MM.1S (cell line): ENCODE measurements around the gene PRKRIP1.

Experiments
- DNase-seq: peaks from one replicate; pipeline ENCODE4 v3.0.0-alpha.2; 2015
- H2AFZ ChIP-seq: fragments of 300-600 bp; sonication (generic); 2 replicates; pipeline ENCODE4 v1.6.0; 2016; ENCODE audit warnings: antibody characterized with exemption, low read length
- H3F3A ChIP-seq: fragments of 300-600 bp; sonication (generic); 2 replicates; pipeline ENCODE4 v1.6.1; 2016; ENCODE audit warnings: mild to moderate bottlenecking, antibody characterized with exemption, low read length, moderate library complexity, mixed read lengths; ENCODE audit not compliant: insufficient read depth
- H3K27ac ChIP-seq: fragments of 300-600 bp; sonication (generic); 2 replicates; pipeline ENCODE4 v1.5.1; 2016; ENCODE audit warnings: mild to moderate bottlenecking, low read length
- H3K27me3 ChIP-seq: fragments of 300-600 bp; sonication (generic); replicated peaks from 2 replicates; pipeline ENCODE4 v1.6.0; 2016; ENCODE audit warnings: low read length; ENCODE audit not compliant: insufficient read depth
- H3K36me3 ChIP-seq: fragments of 300-600 bp; sonication (generic); replicated peaks from 2 replicates; pipeline ENCODE4 v1.6.1; 2016; ENCODE audit warnings: mild to moderate bottlenecking, low read length, mixed read lengths; ENCODE audit not compliant: insufficient read depth
- H3K4me1 ChIP-seq: fragments of 300-600 bp; sonication (generic); 2 replicates; pipeline ENCODE4 v1.6.1; 2016; ENCODE audit warnings: low read length, mixed read lengths
- H3K4me2 ChIP-seq: fragments of 300-600 bp; sonication (generic); 2 replicates; pipeline ENCODE4 v1.6.0; 2016; ENCODE audit warnings: low read depth, low read length
- H3K4me3 ChIP-seq: fragments of 300-600 bp; sonication (generic); 2 replicates; pipeline ENCODE4 v1.5.1; 2016; ENCODE audit warnings: low read length, mixed read lengths
- H3K79me2 ChIP-seq: fragments of 300-600 bp; sonication (generic); 2 replicates; pipeline ENCODE4 v1.6.1; 2016; ENCODE audit warnings: mixed run types, low read length, mixed read lengths
- H3K9ac ChIP-seq: fragments of 300-600 bp; sonication (generic); 2 replicates; pipeline ENCODE4 v1.6.1; 2016; ENCODE audit warnings: low read length, mixed read lengths
- H3K9me2 ChIP-seq: fragments of 300-600 bp; sonication (generic); replicated peaks from 2 replicates; pipeline ENCODE4 v1.6.1; 2016; ENCODE audit warnings: mild to moderate bottlenecking, low read length, mixed read lengths; ENCODE audit not compliant: insufficient read depth
- H3K9me3 ChIP-seq: fragments of 300-600 bp; sonication (generic); replicated peaks from 2 replicates; pipeline ENCODE4 v1.6.1; 2016; ENCODE audit warnings: mild to moderate bottlenecking, low read length, mixed read lengths; ENCODE audit not compliant: insufficient read depth
- H4K20me1 ChIP-seq: fragments of 300-600 bp; sonication (generic); 2 replicates; pipeline ENCODE4 v1.6.1; 2016; ENCODE audit warnings: mild to moderate bottlenecking, low read length, moderate library complexity, mixed read lengths; ENCODE audit not compliant: insufficient read depth
- EZH2 ChIP-seq: fragments of 300-600 bp; sonication (generic); optimal IDR thresholded peaks from 2 replicates; pipeline ENCODE3; 2017; ENCODE audit warnings: low read depth, mild to moderate bottlenecking, antibody characterized with exemption, low read length, mixed read lengths
- EZH2phosphoT487 ChIP-seq: fragments of 300-600 bp; sonication (generic); IDR thresholded peaks from 2 replicates; pipeline ENCODE4 v1.6.1; 2018; ENCODE audit warnings: antibody characterized with exemption, low read length
- TF ChIP-seq, protein P1 (sequence below): fragments of 300-600 bp; sonication (generic); IDR thresholded peaks from 2 replicates; pipeline ENCODE4 v1.5.1; 2016; ENCODE audit warnings: antibody characterized with exemption, low read length, mixed read lengths

PRKRIP1 gene

DNA sequence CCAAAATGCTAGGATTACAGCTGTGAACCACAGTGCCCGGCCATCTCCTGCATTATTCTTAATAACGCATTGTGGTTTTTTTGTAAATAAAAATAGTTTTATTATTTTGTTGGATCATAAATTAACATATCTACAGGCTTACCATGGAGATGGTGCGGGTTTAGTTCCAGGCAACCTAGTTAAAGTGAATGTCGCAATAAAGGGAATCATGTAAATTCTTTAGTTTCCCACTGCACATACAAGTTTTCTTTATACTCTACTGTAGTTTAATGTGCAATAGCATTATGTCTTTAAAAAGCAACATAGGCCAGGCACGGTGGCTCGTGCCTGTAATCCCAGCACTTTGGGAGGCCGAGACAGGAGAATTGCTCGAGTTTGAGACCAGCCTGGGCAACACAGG, 2.4 kb downstream of the PRKRIP1 start:
- Histone ChIP-seq H3K9ac (no peak overlapping the region), H3K4me3 (no peak overlapping the region)

DNA sequence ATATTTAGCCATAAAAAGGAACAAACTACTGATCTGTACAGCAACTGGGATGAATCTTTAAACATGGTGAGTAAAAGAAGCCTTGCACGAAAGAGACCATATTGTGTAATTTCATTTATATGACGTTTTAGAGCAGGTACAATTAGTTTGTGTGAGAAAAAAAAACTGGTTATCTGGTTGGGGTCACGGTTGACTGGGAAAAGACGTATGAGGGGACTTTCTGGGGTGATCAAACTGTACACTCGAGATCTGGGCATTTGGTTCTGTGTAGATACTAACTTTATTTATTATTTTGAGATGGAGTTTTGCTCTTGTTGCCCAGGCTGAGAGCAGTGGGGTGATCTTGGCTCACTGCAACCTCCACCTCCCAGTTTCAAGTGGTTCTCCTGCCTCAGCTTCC, 4.2 kb downstream of the PRKRIP1 start:
- no peak for DNase-seq
- no peak overlapping the region for H2AFZ ChIP-seq
- no peaks in the 10 kb centered on the region for H4K20me1 ChIP-seq
- no peak overlapping the region for H3K4me3 ChIP-seq
- no peaks in the 10 kb centered on the region for H3K9me3 ChIP-seq
- no peaks in the 10 kb centered on the region for H3K27me3 ChIP-seq
- no peak overlapping the region for H3K27ac ChIP-seq
- no peak overlapping the region for H3K4me2 ChIP-seq
- peaks cover 24% of the 10 kb centered on the region for H3K4me1 ChIP-seq
- H3K36me3 ChIP-seq: peaks cover 6% of the 10 kb centered on the region; the same call in 1 of the 2 replicates
- TF ChIP-seq EZH2phosphoT487: no peak
- TF ChIP-seq EZH2: no peak
- TF ChIP-seq, protein P1, sequence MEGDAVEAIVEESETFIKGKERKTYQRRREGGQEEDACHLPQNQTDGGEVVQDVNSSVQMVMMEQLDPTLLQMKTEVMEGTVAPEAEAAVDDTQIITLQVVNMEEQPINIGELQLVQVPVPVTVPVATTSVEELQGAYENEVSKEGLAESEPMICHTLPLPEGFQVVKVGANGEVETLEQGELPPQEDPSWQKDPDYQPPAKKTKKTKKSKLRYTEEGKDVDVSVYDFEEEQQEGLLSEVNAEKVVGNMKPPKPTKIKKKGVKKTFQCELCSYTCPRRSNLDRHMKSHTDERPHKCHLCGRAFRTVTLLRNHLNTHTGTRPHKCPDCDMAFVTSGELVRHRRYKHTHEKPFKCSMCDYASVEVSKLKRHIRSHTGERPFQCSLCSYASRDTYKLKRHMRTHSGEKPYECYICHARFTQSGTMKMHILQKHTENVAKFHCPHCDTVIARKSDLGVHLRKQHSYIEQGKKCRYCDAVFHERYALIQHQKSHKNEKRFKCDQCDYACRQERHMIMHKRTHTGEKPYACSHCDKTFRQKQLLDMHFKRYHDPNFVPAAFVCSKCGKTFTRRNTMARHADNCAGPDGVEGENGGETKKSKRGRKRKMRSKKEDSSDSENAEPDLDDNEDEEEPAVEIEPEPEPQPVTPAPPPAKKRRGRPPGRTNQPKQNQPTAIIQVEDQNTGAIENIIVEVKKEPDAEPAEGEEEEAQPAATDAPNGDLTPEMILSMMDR: no peak
- H3K79me2 ChIP-seq: peaks cover 42% of the 10 kb centered on the region
- peaks cover 26% of the 10 kb centered on the region for H3F3A ChIP-seq
- H3K9ac ChIP-seq: no peak overlapping the region
- H3K9me2 ChIP-seq: no peaks in the 10 kb centered on the region

More for the DNA sequence above, 2.4 kb downstream of the PRKRIP1 start:
- Histone ChIP-seq H3K27me3 (no peaks in the 10 kb centered on the region), H3K4me1 (peaks cover 17% of the 10 kb centered on the region), H3K4me2 (no peak overlapping the region), H3K79me2 (peaks cover 36% of the 10 kb centered on the region), H3K27ac (no peak overlapping the region), H2AFZ (no peak overlapping the region), H3K9me3 (no peaks in the 10 kb centered on the region), H4K20me1 (no peaks in the 10 kb centered on the region), H3K9me2 (no peaks in the 10 kb centered on the region), H3F3A (peaks cover 21% of the 10 kb centered on the region), H3K36me3 (peaks cover 3% of the 10 kb centered on the region; the same call in 1 of the 2 replicates)
- DNase-seq: no peak
- no peak for TF ChIP-seq EZH2
- TF ChIP-seq, protein P1: no peak
- no peak for TF ChIP-seq EZH2phosphoT487

DNA sequence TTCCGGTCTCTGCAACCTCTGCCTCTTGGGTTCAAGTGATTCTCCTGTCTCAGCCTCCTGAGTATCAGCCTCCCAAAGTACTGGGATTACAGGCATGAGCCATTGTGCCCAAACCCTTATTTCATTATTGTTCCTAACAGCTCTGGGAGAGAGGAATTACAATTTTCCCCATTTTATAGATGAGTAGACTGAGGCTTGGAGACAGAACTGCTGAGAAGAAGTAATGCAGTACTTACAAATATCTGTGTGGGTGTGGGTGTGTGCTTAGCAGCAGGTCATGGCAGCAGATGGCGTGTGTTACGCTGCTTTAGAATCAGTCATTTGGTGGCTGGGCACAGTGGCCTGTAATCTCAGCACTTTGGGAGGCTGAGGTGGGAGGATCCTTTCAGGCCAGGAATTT, 7.4 kb downstream of the PRKRIP1 start:
- Histone ChIP-seq H3K4me3 (no peak overlapping the region), H3K9ac (peak overlapping the region; percentile 0; the same call in 1 of the 2 replicates), H3K27me3 (no peaks in the 10 kb centered on the region), H2AFZ (no peak overlapping the region), H3K79me2 (peaks cover 45% of the 10 kb centered on the region), H3K36me3 (peaks cover 17% of the 10 kb centered on the region; the same call in 1 of the 2 replicates), H3K9me2 (no peaks in the 10 kb centered on the region), H4K20me1 (no peaks in the 10 kb centered on the region), H3K9me3 (no peaks in the 10 kb centered on the region), H3F3A (peaks cover 20% of the 10 kb centered on the region), H3K27ac (peak overlapping the region; percentile 47; the same call in 1 of the 2 replicates), H3K4me2 (no peak overlapping the region), H3K4me1 (peaks cover 14% of the 10 kb centered on the region)
- TF ChIP-seq, protein P1: no peak
- no peak for TF ChIP-seq EZH2phosphoT487
- no peak for TF ChIP-seq EZH2
- no peak for DNase-seq
